ENCODE data around the gene SLCO2A1.

SLCO2A1 gene

DNA sequence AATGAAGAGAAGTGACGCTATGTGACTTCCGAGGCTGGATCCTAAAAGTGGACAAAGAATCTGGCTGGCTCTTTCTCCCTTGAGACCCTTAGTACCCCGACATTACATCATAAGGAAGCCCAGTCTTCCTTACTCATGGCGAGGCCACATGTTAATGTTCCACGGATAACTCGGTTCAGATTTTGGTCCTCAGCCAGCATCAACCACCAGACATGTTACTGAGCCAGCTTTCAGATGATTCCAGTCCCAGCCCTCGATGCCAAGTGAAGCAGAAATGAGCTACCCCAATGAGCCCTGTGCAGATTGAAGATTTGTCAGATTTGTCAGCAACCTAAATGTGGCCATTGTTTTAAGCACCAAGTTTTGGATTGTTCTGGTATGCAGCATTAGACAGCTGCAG lies 46.6 kb downstream of the SLCO2A1 start:
- H3K9me3 ChIP-seq (ENCODE audit: control insufficient read depth, insufficient read depth, low read depth, low read length) = no peaks in the 10 kb centered on the region
- ChIA-PET CTCF (interaction anchor here (1.4 kb wide), 1 partner anchor 18 kb away, joined by 4 read pairs; no protein-coding TSS in a partner anchor), POLR2A (no interaction called here)
- H3K4me3 ChIP-seq (ENCODE audit: low read depth, low read length) = no peak overlapping the region
- H3K36me3 ChIP-seq (ENCODE audit: control insufficient read depth in 2 of 2, insufficient read depth in 1 of 2, low read length in 2 of 2) = no peaks in the 10 kb centered on the region
- no peak overlapping the region for H3K27ac ChIP-seq (ENCODE audit: extremely low read depth, low read depth, low read length)
- TF ChIP-seq ZNF302 (tag by site-specific recombination; IDR thresholded peaks at IDR 0.05; ENCODE audit: low read depth) (no peak), ZNF169 (tag by site-specific recombination; IDR thresholded peaks at IDR 0.05) (no peak), ZNF138 (tag by site-specific recombination; IDR thresholded peaks at IDR 0.05; ENCODE audit: borderline replicate concordance) (no peak), ZNF629 (tag by site-specific recombination; IDR thresholded peaks at IDR 0.05) (no peak), ZNF248 (tag by site-specific recombination; IDR thresholded peaks at IDR 0.05) (no peak), ZNF10 (tag by site-specific recombination; IDR thresholded peaks at IDR 0.05) (no peak), ZNF184 (tag by site-specific recombination; IDR thresholded peaks at IDR 0.05) (no peak), KLF7 (tag by site-specific recombination; IDR thresholded peaks at IDR 0.05; ENCODE audit: borderline replicate concordance) (no peak), ZNF560 (tag by site-specific recombination; IDR thresholded peaks at IDR 0.05; ENCODE audit: borderline replicate concordance) (no peak), ZFP37 (tag by site-specific recombination; IDR thresholded peaks at IDR 0.05) (no peak), ZNF837 (tag by site-specific recombination; IDR thresholded peaks at IDR 0.05) (no peak), ZNF549 (tag by site-specific recombination; IDR thresholded peaks at IDR 0.05) (no peak)
- TF ChIP-seq, protein P1, sequence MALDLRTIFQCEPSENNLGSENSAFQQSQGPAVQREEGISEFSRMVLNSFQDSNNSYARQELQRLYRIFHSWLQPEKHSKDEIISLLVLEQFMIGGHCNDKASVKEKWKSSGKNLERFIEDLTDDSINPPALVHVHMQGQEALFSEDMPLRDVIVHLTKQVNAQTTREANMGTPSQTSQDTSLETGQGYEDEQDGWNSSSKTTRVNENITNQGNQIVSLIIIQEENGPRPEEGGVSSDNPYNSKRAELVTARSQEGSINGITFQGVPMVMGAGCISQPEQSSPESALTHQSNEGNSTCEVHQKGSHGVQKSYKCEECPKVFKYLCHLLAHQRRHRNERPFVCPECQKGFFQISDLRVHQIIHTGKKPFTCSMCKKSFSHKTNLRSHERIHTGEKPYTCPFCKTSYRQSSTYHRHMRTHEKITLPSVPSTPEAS (tag by site-specific recombination; IDR thresholded peaks at IDR 0.05) = no peak
- peaks cover 5% of the 10 kb centered on the region for H3K4me1 ChIP-seq (ENCODE audit: control insufficient read depth, insufficient read depth, low read length)

DNA sequence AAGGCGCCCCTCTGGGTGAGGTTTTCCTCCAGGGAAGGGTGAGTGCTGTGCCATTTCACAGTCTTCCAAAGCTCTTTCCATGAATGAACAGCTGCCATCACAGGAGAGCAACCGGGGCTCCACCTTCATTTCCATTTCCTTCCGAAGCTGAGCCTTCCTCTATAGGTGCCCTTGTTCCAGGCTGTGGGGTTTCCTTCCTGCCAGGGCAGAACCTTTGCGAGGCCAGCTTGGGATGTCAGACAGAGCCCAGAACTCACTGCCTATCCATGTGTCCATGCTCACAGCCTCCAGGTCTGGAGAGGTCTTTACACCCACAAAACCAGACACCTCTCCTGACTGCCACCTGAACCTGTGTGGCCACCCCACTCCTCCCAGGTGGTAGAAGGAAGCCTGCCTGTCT lies 49.2 kb downstream of the SLCO2A1 start:
- H3K9me3 ChIP-seq (ENCODE audit: control insufficient read depth, insufficient read depth, low read depth, low read length) = no peaks in the 10 kb centered on the region
- ChIA-PET POLR2A (no interaction called here), CTCF (no interaction called here)
- H3K4me3 ChIP-seq (ENCODE audit: low read depth, low read length) = no peak overlapping the region
- H3K36me3 ChIP-seq (ENCODE audit: control insufficient read depth in 2 of 2, insufficient read depth in 1 of 2, low read length in 2 of 2) = no peaks in the 10 kb centered on the region
- H3K4me1 ChIP-seq (ENCODE audit: control insufficient read depth, insufficient read depth, low read length) = no peaks in the 10 kb centered on the region
- H3K27ac ChIP-seq (ENCODE audit: extremely low read depth, low read depth, low read length) = no peak overlapping the region
- TF ChIP-seq ZFP41 (tag by site-specific recombination; IDR thresholded peaks at IDR 0.05; ENCODE audit: borderline replicate concordance) = no peak
- TF ChIP-seq ZIC2 (tag by site-specific recombination; IDR thresholded peaks at IDR 0.05) = no peak
- no peak for TF ChIP-seq ZNF202 (tag by site-specific recombination; IDR thresholded peaks at IDR 0.05; ENCODE audit: borderline replicate concordance)
- TF ChIP-seq ZNF274 (IDR thresholded peaks at IDR 0.05; ENCODE audit: low read length) = no peak
- no peak for TF ChIP-seq ZNF274 (tag by site-specific recombination; IDR thresholded peaks at IDR 0.05; ENCODE audit: borderline replicate concordance)
- no peak for TF ChIP-seq ZNF433 (tag by site-specific recombination; IDR thresholded peaks at IDR 0.05; ENCODE audit: low read depth)
- TF ChIP-seq ZNF747 (tag by site-specific recombination; IDR thresholded peaks at IDR 0.05) = no peak
- no peak for TF ChIP-seq ZNF600 (tag by site-specific recombination; IDR thresholded peaks at IDR 0.05)
- no peak for TF ChIP-seq ZBTB20 (tag by site-specific recombination; IDR thresholded peaks at IDR 0.05)
- TF ChIP-seq ZNF221 (tag by site-specific recombination; IDR thresholded peaks at IDR 0.05; ENCODE audit: borderline replicate concordance) = no peak
- no peak for TF ChIP-seq ZNF362 (tag by site-specific recombination; IDR thresholded peaks at IDR 0.05)
- no peak for TF ChIP-seq GLI2 (tag by site-specific recombination; IDR thresholded peaks at IDR 0.05; ENCODE audit: borderline replicate concordance, low read depth)
- TF ChIP-seq, protein P2, sequence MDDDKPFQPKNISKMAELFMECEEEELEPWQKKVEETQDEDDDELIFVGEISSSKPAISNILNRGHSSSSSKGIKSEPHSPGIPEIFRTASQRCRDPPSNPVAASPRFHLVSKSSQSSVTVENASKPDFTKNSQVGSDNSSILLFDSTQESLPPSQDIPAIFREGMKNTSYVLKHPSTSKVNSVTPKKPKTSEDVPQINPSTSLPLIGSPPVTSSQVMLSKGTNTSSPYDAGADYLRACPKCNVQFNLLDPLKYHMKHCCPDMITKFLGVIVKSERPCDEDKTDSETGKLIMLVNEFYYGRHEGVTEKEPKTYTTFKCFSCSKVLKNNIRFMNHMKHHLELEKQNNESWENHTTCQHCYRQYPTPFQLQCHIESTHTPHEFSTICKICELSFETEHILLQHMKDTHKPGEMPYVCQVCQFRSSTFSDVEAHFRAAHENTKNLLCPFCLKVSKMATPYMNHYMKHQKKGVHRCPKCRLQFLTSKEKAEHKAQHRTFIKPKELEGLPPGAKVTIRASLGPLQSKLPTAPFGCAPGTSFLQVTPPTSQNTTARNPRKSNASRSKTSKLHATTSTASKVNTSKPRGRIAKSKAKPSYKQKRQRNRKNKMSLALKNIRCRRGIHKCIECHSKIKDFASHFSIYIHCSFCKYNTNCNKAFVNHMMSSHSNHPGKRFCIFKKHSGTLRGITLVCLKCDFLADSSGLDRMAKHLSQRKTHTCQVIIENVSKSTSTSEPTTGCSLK (tag by site-specific recombination; IDR thresholded peaks at IDR 0.05) = no peak
- TF ChIP-seq, protein P3, sequence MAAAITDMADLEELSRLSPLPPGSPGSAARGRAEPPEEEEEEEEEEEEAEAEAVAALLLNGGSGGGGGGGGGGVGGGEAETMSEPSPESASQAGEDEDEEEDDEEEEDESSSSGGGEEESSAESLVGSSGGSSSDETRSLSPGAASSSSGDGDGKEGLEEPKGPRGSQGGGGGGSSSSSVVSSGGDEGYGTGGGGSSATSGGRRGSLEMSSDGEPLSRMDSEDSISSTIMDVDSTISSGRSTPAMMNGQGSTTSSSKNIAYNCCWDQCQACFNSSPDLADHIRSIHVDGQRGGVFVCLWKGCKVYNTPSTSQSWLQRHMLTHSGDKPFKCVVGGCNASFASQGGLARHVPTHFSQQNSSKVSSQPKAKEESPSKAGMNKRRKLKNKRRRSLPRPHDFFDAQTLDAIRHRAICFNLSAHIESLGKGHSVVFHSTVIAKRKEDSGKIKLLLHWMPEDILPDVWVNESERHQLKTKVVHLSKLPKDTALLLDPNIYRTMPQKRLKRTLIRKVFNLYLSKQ (tag by site-specific recombination; IDR thresholded peaks at IDR 0.05; ENCODE audit: borderline replicate concordance) = no peak
- TF ChIP-seq, protein P4, sequence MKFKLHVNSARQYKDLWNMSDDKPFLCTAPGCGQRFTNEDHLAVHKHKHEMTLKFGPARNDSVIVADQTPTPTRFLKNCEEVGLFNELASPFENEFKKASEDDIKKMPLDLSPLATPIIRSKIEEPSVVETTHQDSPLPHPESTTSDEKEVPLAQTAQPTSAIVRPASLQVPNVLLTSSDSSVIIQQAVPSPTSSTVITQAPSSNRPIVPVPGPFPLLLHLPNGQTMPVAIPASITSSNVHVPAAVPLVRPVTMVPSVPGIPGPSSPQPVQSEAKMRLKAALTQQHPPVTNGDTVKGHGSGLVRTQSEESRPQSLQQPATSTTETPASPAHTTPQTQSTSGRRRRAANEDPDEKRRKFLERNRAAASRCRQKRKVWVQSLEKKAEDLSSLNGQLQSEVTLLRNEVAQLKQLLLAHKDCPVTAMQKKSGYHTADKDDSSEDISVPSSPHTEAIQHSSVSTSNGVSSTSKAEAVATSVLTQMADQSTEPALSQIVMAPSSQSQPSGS (tag by site-specific recombination; IDR thresholded peaks at IDR 0.05; ENCODE audit: low read depth) = no peak
- no peak for TF ChIP-seq SETDB1 (IDR thresholded peaks at IDR 0.05; ENCODE audit: insufficient read length, low read length)
